ENCODE data around the gene CHST1.
A peak's percentile ranks its signal among the peaks of the same experiment; 100 is the strongest.

CHST1 gene

GRCh38 chr11:45657496-45658260, 7.7 kb downstream of the CHST1 start:
- TF ChIP-seq, protein P1, sequence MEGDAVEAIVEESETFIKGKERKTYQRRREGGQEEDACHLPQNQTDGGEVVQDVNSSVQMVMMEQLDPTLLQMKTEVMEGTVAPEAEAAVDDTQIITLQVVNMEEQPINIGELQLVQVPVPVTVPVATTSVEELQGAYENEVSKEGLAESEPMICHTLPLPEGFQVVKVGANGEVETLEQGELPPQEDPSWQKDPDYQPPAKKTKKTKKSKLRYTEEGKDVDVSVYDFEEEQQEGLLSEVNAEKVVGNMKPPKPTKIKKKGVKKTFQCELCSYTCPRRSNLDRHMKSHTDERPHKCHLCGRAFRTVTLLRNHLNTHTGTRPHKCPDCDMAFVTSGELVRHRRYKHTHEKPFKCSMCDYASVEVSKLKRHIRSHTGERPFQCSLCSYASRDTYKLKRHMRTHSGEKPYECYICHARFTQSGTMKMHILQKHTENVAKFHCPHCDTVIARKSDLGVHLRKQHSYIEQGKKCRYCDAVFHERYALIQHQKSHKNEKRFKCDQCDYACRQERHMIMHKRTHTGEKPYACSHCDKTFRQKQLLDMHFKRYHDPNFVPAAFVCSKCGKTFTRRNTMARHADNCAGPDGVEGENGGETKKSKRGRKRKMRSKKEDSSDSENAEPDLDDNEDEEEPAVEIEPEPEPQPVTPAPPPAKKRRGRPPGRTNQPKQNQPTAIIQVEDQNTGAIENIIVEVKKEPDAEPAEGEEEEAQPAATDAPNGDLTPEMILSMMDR (IDR thresholded peaks at IDR 0.05; ENCODE audit: insufficient read depth, low read length, missing control alignments), result no peak
- ChIA-PET POLR2A (no interaction called here), CTCF (interaction anchor here (1.2 to 11.7 kb wide), 12 partner anchors 8 to 721 kb away, joined by 3 to 210 read pairs (median 7); partner anchors contain the start of gene CHST1)
- no peak for DNase-seq (ENCODE audit: low read depth, low spot score)
- no peak overlapping the region for H3K4me3 ChIP-seq (ENCODE audit: low read depth, low read length)

- TF ChIP-seq, protein P1 (IDR thresholded peaks at IDR 0.05; ENCODE audit: insufficient read depth, low read length, missing control alignments), result no peak
- DNase-seq (ENCODE audit: low read depth, low spot score), result no peak
- ChIA-PET CTCF (interaction anchor here (0.7 to 11.7 kb wide), 14 partner anchors 10 to 320 kb away, joined by 3 to 210 read pairs (median 8); partner anchors contain the start of gene CHST1), POLR2A (no interaction called here)
- no peak overlapping the region for H3K4me3 ChIP-seq (ENCODE audit: low read depth, low read length)
These were observed 9.6 kb downstream of the CHST1 start for GRCh38 chr11:45655831-45656230.

- POLR2A ChIA-PET, result no interaction called here
- CTCF ChIA-PET, result interaction anchor here (0.6 to 11.7 kb wide), 48 partner anchors 9 to 321 kb away, joined by 3 to 210 read pairs (median 4); partner anchors contain the start of gene CHST1
- no peak overlapping the region for H3K4me3 ChIP-seq (ENCODE audit: low read depth, low read length)
- TF ChIP-seq, protein P1 (IDR thresholded peaks at IDR 0.05; ENCODE audit: insufficient read depth, low read length, missing control alignments), result peak; percentile 96
- DNase-seq (ENCODE audit: low read depth, low spot score), result no peak
These were observed 10.1 kb downstream of the CHST1 start for GRCh38 chr11:45655347-45655756.

DNA sequence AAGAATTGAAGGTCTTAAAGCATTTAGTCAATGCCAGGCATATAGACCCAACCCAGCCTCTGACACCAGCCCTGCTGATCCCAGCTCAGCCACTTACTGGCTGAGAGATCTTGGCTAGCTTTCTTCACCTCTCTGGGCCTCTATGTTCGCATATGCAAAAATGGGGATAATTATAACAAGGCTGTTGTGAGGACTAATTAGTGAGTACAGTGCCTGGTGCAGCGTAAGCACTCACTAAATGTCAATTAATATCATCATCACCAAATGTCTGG, 10.5 kb downstream of the CHST1 start:
- no peak for DNase-seq (ENCODE audit: low read depth, low spot score)
- TF ChIP-seq, protein P1 (IDR thresholded peaks at IDR 0.05; ENCODE audit: insufficient read depth, low read length, missing control alignments), result no peak
- POLR2A ChIA-PET, result no interaction called here
- no peak overlapping the region for H3K4me3 ChIP-seq (ENCODE audit: low read depth, low read length)
- CTCF ChIA-PET, result interaction anchor here (0.6 to 11.7 kb wide), 52 partner anchors 9 to 321 kb away, joined by 3 to 210 read pairs (median 4); partner anchors contain the start of gene CHST1

- CTCF ChIA-PET, result interaction anchor here (0.6 to 11.7 kb wide), 53 partner anchors 8 to 321 kb away, joined by 3 to 210 read pairs (median 4); partner anchors contain the start of gene CHST1
- no peak for DNase-seq (ENCODE audit: low read depth, low spot score)
- TF ChIP-seq, protein P1 (IDR thresholded peaks at IDR 0.05; ENCODE audit: insufficient read depth, low read length, missing control alignments), result no peak
- no peak overlapping the region for H3K4me3 ChIP-seq (ENCODE audit: low read depth, low read length)
- POLR2A ChIA-PET, result no interaction called here
These were observed 11.0 kb downstream of the CHST1 start for GRCh38 chr11:45654231-45655011.

DNA sequence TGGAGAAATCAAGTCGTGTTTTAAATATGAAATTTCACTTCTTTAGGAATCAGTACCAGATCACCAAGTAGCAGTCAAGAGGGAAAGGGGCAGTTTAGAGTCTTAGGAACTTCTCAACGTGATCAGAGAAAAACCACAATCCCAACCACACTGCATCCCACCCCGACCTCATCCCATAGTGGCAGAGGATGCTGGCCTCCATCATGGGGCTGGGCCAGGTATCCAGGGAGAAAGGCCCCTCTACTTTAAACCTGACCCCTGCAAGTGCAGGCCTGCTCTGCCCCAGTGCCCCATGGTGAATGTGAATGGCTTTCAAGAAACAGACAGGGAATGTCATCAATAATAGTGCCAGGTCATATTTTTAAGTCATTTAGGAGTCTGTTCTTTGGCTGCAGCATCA, 12.1 kb downstream of the CHST1 start:
- CTCF ChIA-PET, result interaction anchor here (0.9 to 11.7 kb wide), 6 partner anchors 11 to 283 kb away, joined by 3 to 210 read pairs (median 8); partner anchors contain the start of gene CHST1
- DNase-seq (ENCODE audit: low read depth, low spot score), result no peak
- H3K4me3 ChIP-seq (ENCODE audit: low read depth, low read length), result no peak overlapping the region
- POLR2A ChIA-PET, result no interaction called here
- TF ChIP-seq, protein P1 (IDR thresholded peaks at IDR 0.05; ENCODE audit: insufficient read depth, low read length, missing control alignments), result no peak

Measured in AG04449 (cell line).